Measurements from ENCODE around the gene INPP5A. TPM values are rescaled to one million over a fixed set of nuclear protein-coding genes. Genes with fewer than 3 reads are reported as not detected.

INPP5A gene
- total and polyA plus RNA-seq, 10 donors, result 11.1 to 41.3 (median 30.8) TPM

DNA sequence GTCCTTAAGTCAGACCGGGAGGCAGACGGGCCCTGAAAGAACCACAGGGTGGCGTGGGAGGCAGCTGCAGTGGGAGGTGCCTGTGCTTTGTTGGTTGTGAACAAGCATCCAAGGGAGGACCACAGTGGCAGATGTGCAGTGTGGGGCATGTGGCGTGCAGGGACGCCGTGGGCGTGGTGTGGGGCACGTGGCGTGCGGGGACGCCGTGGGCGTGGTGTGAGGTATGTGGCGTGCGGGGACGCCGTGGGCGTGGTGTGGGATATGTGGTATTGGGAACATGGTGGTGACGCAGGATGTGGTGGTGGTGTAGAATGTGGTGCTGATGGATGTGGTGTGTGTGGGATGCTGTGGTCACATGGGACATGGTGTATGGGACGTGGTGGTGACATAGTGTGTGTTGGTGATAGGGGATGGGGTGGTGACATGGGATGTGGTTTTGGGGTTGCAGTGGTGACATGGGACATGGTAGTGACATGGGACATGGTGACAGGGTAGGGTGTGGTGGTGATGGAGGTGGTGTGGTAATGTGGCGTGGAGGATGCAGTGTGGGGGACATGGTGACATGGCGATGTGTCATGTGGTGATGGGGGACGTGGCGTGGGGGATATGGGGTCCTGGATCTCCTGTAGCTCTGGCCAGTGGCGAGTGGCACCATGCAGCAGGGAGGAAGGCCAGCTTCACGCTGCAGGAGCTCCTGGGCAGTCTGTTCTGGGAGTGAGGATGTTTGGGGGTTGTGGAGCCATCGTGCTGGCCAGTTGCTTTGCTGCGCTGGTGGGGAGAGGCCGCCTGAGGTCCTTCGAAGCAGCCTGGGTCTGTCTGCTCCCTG is 78.8 kb downstream of the INPP5A start:
- peak; percentile 74 for DNase-seq
- Histone ChIP-seq H3K27ac (peak overlapping the region in 1 of 8 donors; percentile 55), H3K9me3 (peaks cover 2 to 33% (median 27%) of the 10 kb centered on the region in 8 donors), H3K27me3 (replicated peaks in 1 of 7) (no peaks in the 10 kb centered on the region), H3K36me3 (peaks cover 0 to 62% (median 8%) of the 10 kb centered on the region in 6 donors), H3K4me3 (no peak overlapping the region), H3K4me1 (peaks cover 0 to 36% (median 19%) of the 10 kb centered on the region in 6 donors)
- intact Hi-C loops (cut with DNase I; ENCODE audit: low total_unique reads), result no loop called here
- 77 to 89% (median 84%) methylated on average over 30 of the region's 30 CpGs for WGBS, 5 donors
- TF ChIP-seq POLR2AphosphoS5 (IDR thresholded peaks at IDR 0.05) (peak in 1 of 3 donors; percentile 31), POLR2A (IDR thresholded peaks at IDR 0.05) (no peak)

DNA sequence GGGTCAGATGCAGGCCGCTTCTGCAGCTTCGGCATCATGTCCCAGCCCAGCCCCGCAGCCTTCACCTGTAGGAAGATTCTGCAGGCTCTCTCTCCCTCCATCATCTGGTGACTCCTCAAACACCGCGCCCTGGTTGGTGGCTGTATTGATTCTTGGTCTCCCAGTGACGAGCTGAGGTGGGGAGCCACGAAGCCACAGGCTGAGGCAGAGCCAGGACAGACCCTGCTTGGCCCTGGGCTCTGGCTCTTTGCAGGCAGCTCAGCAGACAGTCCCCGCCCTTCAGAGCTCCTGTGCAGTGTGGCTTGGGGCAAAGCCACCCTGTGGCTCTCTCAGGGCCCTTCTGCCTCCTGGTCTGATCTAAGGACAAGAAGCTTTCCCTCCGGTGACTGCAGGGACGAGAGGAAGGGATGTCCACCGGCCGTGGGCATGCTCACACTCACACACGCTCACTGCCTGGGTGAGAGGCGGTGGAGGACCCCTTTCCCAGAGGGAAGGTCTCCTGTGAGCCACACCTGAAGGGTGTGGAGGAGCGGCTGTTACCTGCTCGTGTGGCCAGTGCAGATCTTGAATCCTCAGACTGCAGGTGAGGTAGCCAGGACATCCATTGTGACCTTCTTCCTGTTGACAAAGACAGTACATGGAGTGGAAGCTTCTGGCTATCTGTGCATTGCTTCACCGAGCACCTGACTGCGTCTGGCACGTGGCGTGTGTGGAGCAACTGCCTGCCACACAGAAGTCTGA is 79.6 kb downstream of the INPP5A start:
- Histone ChIP-seq H3K36me3 (peaks cover 0 to 62% (median 8%) of the 10 kb centered on the region in 6 donors), H3K27me3 (replicated peaks in 1 of 7) (no peaks in the 10 kb centered on the region), H3K9me3 (peaks cover 2 to 41% (median 30%) of the 10 kb centered on the region in 8 donors), H3K4me3 (no peak overlapping the region), H3K4me1 (peaks cover 0 to 36% (median 19%) of the 10 kb centered on the region in 6 donors), H3K27ac (peak overlapping the region in 1 of 8 donors; percentile 1)
- TF ChIP-seq, protein P1, sequence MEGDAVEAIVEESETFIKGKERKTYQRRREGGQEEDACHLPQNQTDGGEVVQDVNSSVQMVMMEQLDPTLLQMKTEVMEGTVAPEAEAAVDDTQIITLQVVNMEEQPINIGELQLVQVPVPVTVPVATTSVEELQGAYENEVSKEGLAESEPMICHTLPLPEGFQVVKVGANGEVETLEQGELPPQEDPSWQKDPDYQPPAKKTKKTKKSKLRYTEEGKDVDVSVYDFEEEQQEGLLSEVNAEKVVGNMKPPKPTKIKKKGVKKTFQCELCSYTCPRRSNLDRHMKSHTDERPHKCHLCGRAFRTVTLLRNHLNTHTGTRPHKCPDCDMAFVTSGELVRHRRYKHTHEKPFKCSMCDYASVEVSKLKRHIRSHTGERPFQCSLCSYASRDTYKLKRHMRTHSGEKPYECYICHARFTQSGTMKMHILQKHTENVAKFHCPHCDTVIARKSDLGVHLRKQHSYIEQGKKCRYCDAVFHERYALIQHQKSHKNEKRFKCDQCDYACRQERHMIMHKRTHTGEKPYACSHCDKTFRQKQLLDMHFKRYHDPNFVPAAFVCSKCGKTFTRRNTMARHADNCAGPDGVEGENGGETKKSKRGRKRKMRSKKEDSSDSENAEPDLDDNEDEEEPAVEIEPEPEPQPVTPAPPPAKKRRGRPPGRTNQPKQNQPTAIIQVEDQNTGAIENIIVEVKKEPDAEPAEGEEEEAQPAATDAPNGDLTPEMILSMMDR (IDR thresholded peaks at IDR 0.05 in 8 of 11, conservative IDR thresholded peaks at IDR 0.05 in 3 of 11), result no peak
- TF ChIP-seq POLR2A (IDR thresholded peaks at IDR 0.05) (no peak), POLR2AphosphoS5 (IDR thresholded peaks at IDR 0.05) (no peak)
- intact Hi-C loops (cut with DNase I; ENCODE audit: low total_unique reads), result no loop called here
- 83 to 92% (median 86%) methylated on average over 15 to 20 of the region's 20 CpGs for WGBS, 5 donors
- DNase-seq, result peak; percentile 71

- TF ChIP-seq, protein P1 (IDR thresholded peaks at IDR 0.05 in 8 of 11, conservative IDR thresholded peaks at IDR 0.05 in 3 of 11), result no peak
- TF ChIP-seq POLR2AphosphoS5 (IDR thresholded peaks at IDR 0.05) (no peak), POLR2A (IDR thresholded peaks at IDR 0.05) (no peak)
- Histone ChIP-seq H3K4me3 (no peak overlapping the region), H3K27me3 (replicated peaks in 1 of 7) (no peaks in the 10 kb centered on the region), H3K36me3 (peaks cover 0 to 62% (median 8%) of the 10 kb centered on the region in 6 donors), H3K9me3 (peaks cover 2 to 41% (median 30%) of the 10 kb centered on the region in 8 donors), H3K4me1 (peaks cover 0 to 36% (median 19%) of the 10 kb centered on the region in 6 donors), H3K27ac (no peak overlapping the region)
- WGBS, 5 donors, result 89 to 98% (median 96%) methylated on average over 2 of the region's 2 CpGs
- DNase-seq, result no peak
- intact Hi-C loops (cut with DNase I; ENCODE audit: low total_unique reads), result no loop called here
Measured at GRCh38 chr10:132617737-132618052, 80.1 kb downstream of the INPP5A start.

DNA sequence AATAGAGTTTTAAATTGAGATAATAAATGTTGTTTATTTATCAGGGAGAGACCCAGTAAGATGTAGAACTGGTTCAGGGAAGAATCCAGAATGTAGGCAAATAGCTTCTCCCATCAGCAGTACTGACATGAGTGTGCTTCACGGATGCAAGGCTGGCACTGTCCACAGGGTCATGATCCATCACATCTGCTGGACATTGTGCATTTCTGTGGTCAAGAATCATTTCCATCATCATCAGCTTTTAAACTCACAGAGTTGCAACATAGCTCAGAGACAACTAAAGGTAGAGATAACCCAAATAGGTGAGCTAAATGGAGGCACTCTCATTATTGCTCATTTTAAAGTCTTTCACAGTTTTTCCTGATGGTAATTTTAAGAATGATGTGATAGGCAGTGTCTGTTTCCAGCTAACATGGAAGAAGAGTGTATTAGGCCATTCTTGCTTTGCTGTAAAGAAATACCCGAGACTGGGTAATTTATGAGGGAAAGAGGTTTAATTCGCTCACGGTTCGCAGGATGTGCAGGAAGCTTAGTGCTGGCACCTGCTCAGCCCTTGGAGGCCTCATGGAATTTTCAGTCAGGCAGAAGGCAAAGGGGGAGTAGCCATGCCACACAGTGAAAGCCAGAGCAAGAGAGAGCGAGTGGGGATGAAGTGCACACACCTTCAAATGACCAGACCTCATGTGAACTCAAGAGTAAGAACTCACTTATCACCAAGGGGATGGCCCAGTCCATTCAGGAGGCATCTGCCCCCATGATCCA is 80.8 kb downstream of the INPP5A start:
- H3K27me3 ChIP-seq (replicated peaks in 1 of 7), result no peaks in the 10 kb centered on the region
- H3K9me3 ChIP-seq, result peaks cover 2 to 41% (median 30%) of the 10 kb centered on the region in 8 donors
- no peak overlapping the region for H3K4me3 ChIP-seq
- no peak for DNase-seq
- 75 to 91% (median 89%) methylated on average over 6 of the region's 6 CpGs for WGBS, 5 donors
- TF ChIP-seq POLR2AphosphoS5 (IDR thresholded peaks at IDR 0.05), result no peak
- TF ChIP-seq, protein P1 (IDR thresholded peaks at IDR 0.05 in 8 of 11, conservative IDR thresholded peaks at IDR 0.05 in 3 of 11), result no peak
- TF ChIP-seq POLR2A (IDR thresholded peaks at IDR 0.05), result no peak
- H3K4me1 ChIP-seq, result peaks cover 0 to 36% (median 19%) of the 10 kb centered on the region in 6 donors
- H3K36me3 ChIP-seq, result peaks cover 0 to 62% (median 8%) of the 10 kb centered on the region in 6 donors
- intact Hi-C loops (cut with DNase I; ENCODE audit: low total_unique reads), result no loop called here
- H3K27ac ChIP-seq, result no peak overlapping the region
